GM12878 (cell line): ENCODE data around the gene FKBP9. TPM values are rescaled to one million over a fixed set of nuclear protein-coding genes. Genes with fewer than 3 reads are reported as not detected.
"Not testable (repeated sequence)": the region's sequence is repeated elsewhere in the genome, so short reads cannot be mapped to it uniquely, and the experiment has no call there.

Experiments used
- ATAC-seq: fragments of 200-7000 bp; cut with Tn5 transposase; 3 replicates; pipeline ENCODE4 v1.9.1; 2020; ENCODE audit warnings: mild to moderate bottlenecking, moderate library complexity
- BruUV-seq: library from RNA; stranded (reverse); fragments of 400-500 nt; replicated peaks from 2 replicates; lab custom pipeline; 2021; lab: Mats Ljungman, UMichigan
- CTCF ChIA-PET: fragments of 300-600 bp; sonication (Branson Sonifier 250); formaldehyde crosslinking; extraction: SDS; loops from one replicate; lab custom pipeline; 2021; ENCODE audit warnings: inconsistent platforms; lab: Yijun Ruan, JAX
- POLR2A ChIA-PET: fragments of 350-600 bp; formaldehyde crosslinking; extraction: SDS; loops from one replicate; lab custom pipeline; 2021; ENCODE audit warnings: inconsistent platforms; lab: Charles Lee
- RAD21 ChIA-PET: fragments of 300-600 bp; sonication (Branson Sonifier 250); formaldehyde crosslinking; loops from one replicate; lab custom pipeline; 2023; ENCODE audit warnings: antibody characterized with exemption; ENCODE audit not compliant: unreplicated experiment; lab: Charles Lee
- SMC1A ChIA-PET: fragments of 300-600 bp; sonication (Branson Sonifier 250); formaldehyde crosslinking; loops from one replicate; lab custom pipeline; 2023; ENCODE audit not compliant: unreplicated experiment, uncharacterized antibody; lab: Charles Lee
- DNase-seq: peaks from one replicate; pipeline ENCODE4 v3.0.0-alpha.2; 2011; ENCODE audit warnings: low read depth, low spot score
- FAIRE-seq: peaks from 3 replicates; lab custom pipeline; 2011; peaks lifted over from hg19 to GRCh38; lab: Jason Lieb, UNC
- H2AFZ ChIP-seq: 2 replicates; pipeline ENCODE4 v1.6.0; 2011; ENCODE audit warnings: low read depth, low read length, control low read depth; ENCODE audit not compliant: control insufficient read depth
- H3K27ac ChIP-seq: 2 replicates; pipeline ENCODE4 v1.5.1; 2011; ENCODE audit warnings: control low read depth; ENCODE audit not compliant: control insufficient read depth, insufficient read depth
- H3K27me3 ChIP-seq, 2 experiments: replicated peaks in 1 of 2; 2 replicates each; pipeline versions ENCODE4 v1.6.0 to v1.6.1; 2011; ENCODE audit warnings: low read length in 1 of 2; ENCODE audit not compliant: control insufficient read depth in 2 of 2, insufficient read depth in 2 of 2
- H3K36me3 ChIP-seq, 2 experiments: 2 replicates each; pipeline ENCODE4 v1.5.1; 2011; ENCODE audit warnings: low read length in 1 of 2; ENCODE audit not compliant: control insufficient read depth in 2 of 2, insufficient read depth in 2 of 2
- H3K4me1 ChIP-seq: 2 replicates; pipeline ENCODE4 v1.6.1; 2011; ENCODE audit warnings: mild to moderate bottlenecking, low read length, moderate library complexity, mixed read lengths; ENCODE audit not compliant: control insufficient read depth, insufficient read depth
- H3K4me2 ChIP-seq: 2 replicates; pipeline ENCODE4 v1.6.0; 2011; ENCODE audit warnings: control low read depth; ENCODE audit not compliant: control insufficient read depth, insufficient read depth
- H3K4me3 ChIP-seq: fragments of 200-600 bp; sonication (generic); 2 replicates; pipeline ENCODE4 v1.5.1; 2016
- H3K79me2 ChIP-seq: 2 replicates; pipeline ENCODE4 v1.6.0; 2011; ENCODE audit warnings: low read length; ENCODE audit not compliant: control insufficient read depth, insufficient read depth
- H3K9ac ChIP-seq: 2 replicates; pipeline ENCODE4 v1.8.0; 2011; ENCODE audit warnings: low read length, control low read depth, mixed read lengths; ENCODE audit not compliant: control insufficient read depth, insufficient read depth
- H3K9me3 ChIP-seq: replicated peaks from 3 replicates; pipeline ENCODE4 v1.5.1; 2011; ENCODE audit warnings: mild to moderate bottlenecking, low read length; ENCODE audit not compliant: control insufficient read depth, insufficient read depth
- H4K20me1 ChIP-seq: 2 replicates; pipeline ENCODE4 v1.6.0; 2011; ENCODE audit not compliant: control insufficient read depth, insufficient read depth
- WGBS: methylation state at CpG from one replicate; pipeline ENCODE4 v1.1.6; 2016; ENCODE audit warnings: low lambda C conversion rate; ENCODE audit not compliant: insufficient replicate concordance, insufficient coverage; ENCODE audit errors: missing lambda C conversion rate; 5-methylcytosine and 5-hydroxymethylcytosine counted together
- in situ Hi-C: fragments of 300-500 bp; cut with MboI; formaldehyde crosslinking; loops from 9 replicates; pipeline ENCODE4 v1.14.3; 2018; ENCODE audit warnings: mixed read lengths
- intact Hi-C: fragments of 100-400 bp; cut with micrococcal nuclease; formaldehyde crosslinking; loops from one replicate; pipeline ENCODE4 v1.14.2; 2022; ENCODE audit not compliant: unreplicated experiment
- polyA plus RNA-seq, 11 experiments: library from polyadenylated mRNA; depleted of rRNA in 4 of 11; unstranded in 6 of 11; stranded (reverse) in 5 of 11; fragments of >200 nt; fragmentation: Nextera tagmentation in 4 of 11; fragmentation: Illumina TruSeq in 1 of 11; extraction: Ambion mirVana in 4 of 11; extraction: Trizol in 1 of 11; gene quantifications; 1 replicate in 1 of 11; 2 replicates in 10 of 11; pipeline versions ENCODE4 v1.2.1 to v1.2.3, GENCODE V29; 2011 to 2016; ENCODE audit warnings: inconsistent platforms in 2 of 11, missing spikeins in 2 of 11, low read depth in 1 of 11
- total RNA-seq, 4 experiments: library from RNA; depleted of rRNA in 3 of 4; stranded (reverse); fragments of >200 nt in 3 of 4; fragmentation: Illumina TruSeq in 1 of 4; extraction: Trizol in 1 of 4; gene quantifications; 2 replicates each; pipeline versions ENCODE4 v1.2.1 to v1.2.3, GENCODE V29; 2013 to 2021

FKBP9 gene
- total and polyA plus RNA-seq, 10 of the 15 experiments (the other 5 are each of a cell fraction or from before 2014, with no cell fraction given), result 0.04 to 6.6 (median 2.6) TPM

DNA sequence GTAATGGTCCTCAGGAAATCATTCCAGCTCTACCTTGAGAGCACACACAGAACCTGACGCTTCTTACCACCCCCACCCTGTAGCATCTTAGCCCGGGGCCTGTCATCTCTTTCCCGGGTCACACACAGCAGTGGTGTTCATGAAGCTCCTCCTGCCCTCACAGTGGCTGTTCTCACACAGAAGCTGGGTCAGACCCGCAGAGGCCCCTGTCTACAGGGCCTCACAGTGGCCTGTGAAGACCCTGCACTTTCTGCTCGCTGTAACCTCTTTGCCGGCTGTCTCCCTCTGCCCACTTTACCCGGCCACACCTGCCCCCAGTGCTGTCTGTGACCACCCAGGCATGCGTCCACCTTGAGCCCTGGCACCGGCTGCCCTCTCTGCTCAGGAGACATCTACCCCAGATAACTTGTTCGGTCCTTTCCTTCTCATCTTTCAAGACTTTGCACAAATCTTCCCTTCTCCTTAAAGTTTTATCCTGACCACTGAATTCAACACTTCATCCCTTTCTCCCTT lies 46.9 kb downstream of the FKBP9 start:
- H2AFZ ChIP-seq, H3K27me3 ChIP-seq, DNase-seq, H3K9me3 ChIP-seq, RAD21 ChIA-PET, H3K79me2 ChIP-seq, H3K4me2 ChIP-seq, in situ Hi-C loops, ATAC-seq, intact Hi-C loops, POLR2A ChIA-PET, BruUV-seq, FAIRE-seq, H3K36me3 ChIP-seq, CTCF ChIA-PET, SMC1A ChIA-PET, H4K20me1 ChIP-seq, H3K4me3 ChIP-seq, H3K4me1 ChIP-seq, H3K27ac ChIP-seq, H3K9ac ChIP-seq: not testable (repeated sequence)
- 88% methylated on average over 10 of the region's 10 CpGs for whole genome bisulfite sequencing

DNA sequence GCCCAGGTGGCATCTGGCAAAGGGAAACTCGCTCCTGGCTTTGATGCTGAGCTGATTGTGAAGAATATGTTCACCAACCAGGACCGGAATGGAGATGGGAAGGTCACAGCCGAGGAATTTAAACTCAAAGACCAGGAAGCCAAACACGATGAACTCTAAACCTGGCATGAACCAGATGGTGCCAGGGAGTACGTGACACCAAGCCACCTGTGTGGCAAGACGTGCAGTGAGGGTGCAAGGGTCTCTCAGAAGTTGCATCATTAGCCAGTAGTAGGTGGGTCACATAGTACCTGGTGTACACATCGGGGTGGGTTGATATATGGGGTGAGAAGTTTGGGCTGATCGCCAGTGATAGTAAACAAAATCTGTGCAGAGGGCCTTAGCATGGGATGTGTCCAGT lies 48.0 kb downstream of the FKBP9 start:
- H4K20me1 ChIP-seq, RAD21 ChIA-PET, intact Hi-C loops, CTCF ChIA-PET, POLR2A ChIA-PET, SMC1A ChIA-PET, BruUV-seq, H3K9ac ChIP-seq, H3K27me3 ChIP-seq, in situ Hi-C loops, H2AFZ ChIP-seq, DNase-seq, H3K4me1 ChIP-seq, H3K4me3 ChIP-seq, H3K79me2 ChIP-seq, H3K27ac ChIP-seq, FAIRE-seq, H3K4me2 ChIP-seq, H3K9me3 ChIP-seq, H3K36me3 ChIP-seq, ATAC-seq: not testable (repeated sequence)
- WGBS, result 87% methylated on average over 8 of the region's 8 CpGs

- POLR2A ChIA-PET, DNase-seq, SMC1A ChIA-PET, H3K79me2 ChIP-seq, ATAC-seq, H3K27ac ChIP-seq, H4K20me1 ChIP-seq, BruUV-seq, H3K4me2 ChIP-seq, H3K36me3 ChIP-seq, CTCF ChIA-PET, H3K4me1 ChIP-seq, H3K9me3 ChIP-seq, H2AFZ ChIP-seq, H3K9ac ChIP-seq, H3K4me3 ChIP-seq, H3K27me3 ChIP-seq, FAIRE-seq, intact Hi-C loops, in situ Hi-C loops, RAD21 ChIA-PET: not testable (repeated sequence)
- 86% methylated on average over 1 of the region's 4 CpGs for WGBS
Measured at GRCh38 chr7:33005690-33006089, 48.5 kb downstream of the FKBP9 start.
